ENCODE data around the gene CTSO. TPM values are rescaled to one million over a fixed set of nuclear protein-coding genes. Genes with fewer than 3 reads are reported as not detected.

The CTSO gene
- total RNA-seq, 2 experiments from 2014 or later, result 3.7 to 3.8 TPM

DNA sequence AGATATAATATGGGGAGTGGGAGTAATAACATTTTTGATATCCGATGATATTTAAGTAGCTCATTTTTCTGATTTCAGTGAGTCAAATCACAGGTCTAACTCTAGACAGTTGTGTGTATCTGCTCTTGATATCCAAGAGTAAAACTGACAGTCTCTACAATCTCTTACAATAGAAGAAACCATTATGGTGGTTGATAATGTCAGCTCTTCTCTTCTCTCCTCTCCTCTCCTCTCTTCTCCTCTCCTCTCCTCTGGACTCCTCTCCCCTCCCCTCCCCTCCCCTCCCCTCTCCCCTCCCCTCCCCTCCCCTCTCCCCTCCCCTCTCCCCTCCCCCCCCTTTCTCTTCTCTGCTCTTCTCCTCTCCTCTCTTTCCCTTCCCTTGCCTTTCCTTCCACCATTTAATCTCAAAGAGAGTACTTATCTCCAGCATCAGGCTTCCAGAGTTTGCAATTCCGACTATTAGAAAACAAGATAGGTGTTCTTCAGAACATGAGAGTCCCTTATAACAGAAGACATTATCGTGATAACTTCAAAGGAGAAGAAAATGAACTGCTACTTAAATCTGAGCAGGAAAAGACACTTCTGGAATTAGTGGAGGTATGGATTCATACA lies 43.9 kb downstream of the CTSO start:
- DNase-seq, result no peak
- CTCF ChIA-PET, result no interaction called here

DNA sequence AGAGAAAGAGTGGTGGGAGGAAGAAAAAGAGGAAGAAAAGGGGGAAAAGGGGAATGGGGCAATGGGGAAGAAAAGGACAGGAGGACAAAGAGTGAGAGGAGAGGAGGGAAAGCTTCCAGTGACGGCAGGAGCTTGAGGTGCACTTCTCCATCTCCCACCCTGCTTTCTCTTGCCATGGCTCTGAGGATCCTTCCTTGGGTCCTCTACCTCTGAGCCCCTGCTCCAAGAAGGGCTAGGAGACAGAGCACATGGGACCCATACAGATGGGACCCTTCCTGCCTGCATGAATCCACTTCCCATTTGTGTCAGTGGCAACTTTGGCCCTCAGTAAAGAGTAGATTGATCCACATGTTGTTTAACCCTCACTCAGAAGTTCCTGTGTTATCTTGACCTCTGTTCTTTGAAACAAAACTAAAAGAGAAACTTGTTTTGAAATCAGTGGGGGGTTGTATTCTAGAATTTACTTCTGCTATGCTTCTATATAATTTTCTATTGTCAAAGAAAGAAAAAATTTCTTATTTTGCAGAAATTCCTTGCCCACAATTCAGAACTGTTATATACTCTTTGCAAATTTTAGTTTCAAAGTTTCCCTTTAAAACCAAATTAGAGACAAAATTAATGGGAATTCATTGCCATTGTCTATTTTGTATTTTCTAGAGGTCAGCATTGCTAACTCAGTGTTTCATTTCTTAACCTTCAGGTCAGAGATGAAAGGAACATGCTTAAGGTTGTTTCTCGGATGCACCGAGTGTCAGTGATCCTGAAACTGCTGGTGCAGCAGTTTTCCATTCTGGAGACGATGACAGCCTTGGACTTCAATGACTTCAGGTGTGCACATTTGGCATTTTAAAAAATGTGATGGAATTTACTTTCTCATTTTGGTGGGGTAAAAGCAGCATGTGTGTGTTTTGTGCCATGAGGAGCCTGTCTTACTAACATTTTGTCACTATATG lies 45.2 kb downstream of the CTSO start:
- H3K36me3 Mint-ChIP-seq (ENCODE audit: low read depth), result no peaks in the 10 kb centered on the region
- Histone ChIP-seq H3K36me3 (ENCODE audit: insufficient read depth, low read length) (no peaks in the 10 kb centered on the region), H3K4me1 (ENCODE audit: insufficient read depth, low read length) (no peaks in the 10 kb centered on the region), H3K9me3 (ENCODE audit: control insufficient read depth in 1 of 2, insufficient read depth in 1 of 2, low read length in 2 of 2) (no peaks in the 10 kb centered on the region), H3K4me3 (ENCODE audit: low read length) (no peak overlapping the region), H3K27me3 (ENCODE audit: control insufficient read depth in 1 of 2, insufficient read depth in 2 of 2, low read length in 2 of 2) (peaks cover 0 to 4% of the 10 kb centered on the region in 2 experiments), H3K27ac (ENCODE audit: low read depth in 1 of 2, low read length in 2 of 2) (no peak overlapping the region)
- POLR2A ChIA-PET, result no interaction called here
- H3K4me3 Mint-ChIP-seq, result no peak overlapping the region
- H3K27me3 Mint-ChIP-seq, result peaks cover 23% of the 10 kb centered on the region
- intact Hi-C loops (cut with DNase I, micrococcal nuclease), result no loop called here
- CTCF ChIA-PET, result no interaction called here
- no peak for ATAC-seq (ENCODE audit: poor library complexity)
- TF ChIP-seq, protein P1, sequence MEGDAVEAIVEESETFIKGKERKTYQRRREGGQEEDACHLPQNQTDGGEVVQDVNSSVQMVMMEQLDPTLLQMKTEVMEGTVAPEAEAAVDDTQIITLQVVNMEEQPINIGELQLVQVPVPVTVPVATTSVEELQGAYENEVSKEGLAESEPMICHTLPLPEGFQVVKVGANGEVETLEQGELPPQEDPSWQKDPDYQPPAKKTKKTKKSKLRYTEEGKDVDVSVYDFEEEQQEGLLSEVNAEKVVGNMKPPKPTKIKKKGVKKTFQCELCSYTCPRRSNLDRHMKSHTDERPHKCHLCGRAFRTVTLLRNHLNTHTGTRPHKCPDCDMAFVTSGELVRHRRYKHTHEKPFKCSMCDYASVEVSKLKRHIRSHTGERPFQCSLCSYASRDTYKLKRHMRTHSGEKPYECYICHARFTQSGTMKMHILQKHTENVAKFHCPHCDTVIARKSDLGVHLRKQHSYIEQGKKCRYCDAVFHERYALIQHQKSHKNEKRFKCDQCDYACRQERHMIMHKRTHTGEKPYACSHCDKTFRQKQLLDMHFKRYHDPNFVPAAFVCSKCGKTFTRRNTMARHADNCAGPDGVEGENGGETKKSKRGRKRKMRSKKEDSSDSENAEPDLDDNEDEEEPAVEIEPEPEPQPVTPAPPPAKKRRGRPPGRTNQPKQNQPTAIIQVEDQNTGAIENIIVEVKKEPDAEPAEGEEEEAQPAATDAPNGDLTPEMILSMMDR (IDR thresholded peaks at IDR 0.05), result no peak
- no peaks in the 10 kb centered on the region for H3K9me3 Mint-ChIP-seq
- H3K27ac Mint-ChIP-seq, result no peak overlapping the region
- DNase-seq, result no peak
- H3K4me1 Mint-ChIP-seq (ENCODE audit: low read depth), result no peaks in the 10 kb centered on the region

More for the DNA sequence above, 43.9 kb downstream of the CTSO start:
- Mint-ChIP-seq H3K4me3 (no peak overlapping the region), H3K9me3 (no peaks in the 10 kb centered on the region), H3K4me1 (ENCODE audit: low read depth) (no peaks in the 10 kb centered on the region), H3K27me3 (peaks cover 19% of the 10 kb centered on the region), H3K27ac (no peak overlapping the region), H3K36me3 (ENCODE audit: low read depth) (no peaks in the 10 kb centered on the region)
- TF ChIP-seq, protein P1 (IDR thresholded peaks at IDR 0.05), result no peak
- intact Hi-C loops (cut with DNase I, micrococcal nuclease), result no loop called here
- Histone ChIP-seq H3K27ac (ENCODE audit: low read depth in 1 of 2, low read length in 2 of 2) (no peak overlapping the region), H3K9me3 (ENCODE audit: control insufficient read depth in 1 of 2, insufficient read depth in 1 of 2, low read length in 2 of 2) (no peaks in the 10 kb centered on the region), H3K36me3 (ENCODE audit: insufficient read depth, low read length) (no peaks in the 10 kb centered on the region), H3K4me3 (ENCODE audit: low read length) (no peak overlapping the region), H3K27me3 (ENCODE audit: control insufficient read depth in 1 of 2, insufficient read depth in 2 of 2, low read length in 2 of 2) (peaks cover 0 to 4% of the 10 kb centered on the region in 2 experiments), H3K4me1 (ENCODE audit: insufficient read depth, low read length) (no peaks in the 10 kb centered on the region)
- ATAC-seq (ENCODE audit: poor library complexity), result no peak
- POLR2A ChIA-PET, result no interaction called here

DNA sequence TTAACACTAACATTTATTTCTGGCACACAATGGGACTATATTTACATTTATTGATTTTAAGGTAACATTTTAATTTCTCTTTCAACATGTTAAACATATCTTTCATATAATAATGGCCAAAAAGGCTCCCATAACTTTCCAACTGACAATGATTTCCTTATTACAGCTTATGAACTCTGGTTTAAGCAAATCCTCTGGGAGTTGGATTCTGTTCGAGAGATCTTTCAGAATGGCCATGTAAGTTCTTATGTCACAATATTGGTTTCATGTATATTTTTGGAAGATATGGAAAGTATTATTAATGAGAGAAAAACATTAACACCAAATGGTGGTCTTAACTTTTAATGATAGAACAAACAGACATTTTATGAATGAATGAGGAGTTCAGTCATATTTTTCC lies 46.1 kb downstream of the CTSO start:
- Histone ChIP-seq H3K36me3 (ENCODE audit: insufficient read depth, low read length) (no peaks in the 10 kb centered on the region), H3K4me1 (ENCODE audit: insufficient read depth, low read length) (no peaks in the 10 kb centered on the region), H3K4me3 (ENCODE audit: low read length) (no peak overlapping the region), H3K27ac (ENCODE audit: low read depth in 1 of 2, low read length in 2 of 2) (no peak overlapping the region), H3K9me3 (ENCODE audit: control insufficient read depth in 1 of 2, insufficient read depth in 1 of 2, low read length in 2 of 2) (no peaks in the 10 kb centered on the region), H3K27me3 (ENCODE audit: control insufficient read depth in 1 of 2, insufficient read depth in 2 of 2, low read length in 2 of 2) (peaks cover 0 to 4% of the 10 kb centered on the region in 2 experiments)
- no peak for DNase-seq
- H3K27ac Mint-ChIP-seq, result no peak overlapping the region
- H3K4me1 Mint-ChIP-seq (ENCODE audit: low read depth), result no peaks in the 10 kb centered on the region
- TF ChIP-seq, protein P1 (IDR thresholded peaks at IDR 0.05), result no peak
- H3K4me3 Mint-ChIP-seq, result no peak overlapping the region
- CTCF ChIA-PET, result no interaction called here
- H3K36me3 Mint-ChIP-seq (ENCODE audit: low read depth), result no peaks in the 10 kb centered on the region
- no peak for ATAC-seq (ENCODE audit: poor library complexity)
- intact Hi-C loops (cut with DNase I, micrococcal nuclease), result no loop called here
- no peaks in the 10 kb centered on the region for H3K9me3 Mint-ChIP-seq
- POLR2A ChIA-PET, result no interaction called here
- peaks cover 18% of the 10 kb centered on the region for H3K27me3 Mint-ChIP-seq
